Liver (tissue), 9 donors: Measurements from ENCODE around the gene PDZD2. TPM values are rescaled to one million over a fixed set of nuclear protein-coding genes. Genes with fewer than 3 reads are reported as not detected.
"Not testable (repeated sequence)": the region's sequence is repeated elsewhere in the genome, so short reads cannot be mapped to it uniquely, and the experiment has no call there.

ENCODE experiments used
- DNase-seq: peaks from one replicate; pipeline ENCODE4 v3.0.0-alpha.2; 2017; ENCODE audit warnings: low spot score
- H3K27ac ChIP-seq, 2 donors: one replicate each; pipeline ENCODE4 v1.7.0; 2013; ENCODE audit warnings: inconsistent platforms in 2 of 2, low read length in 2 of 2, control low read depth in 1 of 2, low read depth in 1 of 2, mild to moderate bottlenecking in 1 of 2
- H3K27me3 ChIP-seq, 4 donors: one replicate each; pipeline versions ENCODE4 v1.6.1 to v1.7.0; 2013; ENCODE audit warnings: low read length in 3 of 4, inconsistent platforms in 1 of 4, mild to moderate bottlenecking in 1 of 4, moderate library complexity in 1 of 4; ENCODE audit not compliant: control insufficient read depth in 4 of 4, insufficient read depth in 4 of 4
- H3K36me3 ChIP-seq, 4 donors: one replicate each; pipeline versions ENCODE4 v1.6.1 to v1.7.0; 2013; ENCODE audit warnings: low read length in 3 of 4, mild to moderate bottlenecking in 3 of 4, low read depth in 1 of 4, moderate library complexity in 1 of 4; ENCODE audit not compliant: control insufficient read depth in 4 of 4, insufficient read depth in 3 of 4
- H3K4me1 ChIP-seq, 4 donors: one replicate each; pipeline versions ENCODE4 v1.6.1 to v1.7.0; 2013; ENCODE audit warnings: low read length in 3 of 4, mild to moderate bottlenecking in 3 of 4, moderate library complexity in 1 of 4; ENCODE audit not compliant: control insufficient read depth in 4 of 4, insufficient read depth in 4 of 4
- H3K4me3 ChIP-seq, 3 donors: one replicate each; pipeline versions ENCODE4 v1.6.1 to v1.7.0; 2013; ENCODE audit warnings: low read length in 3 of 3, control low read depth in 1 of 3, low read depth in 1 of 3, mild to moderate bottlenecking in 1 of 3
- H3K9ac ChIP-seq, 2 donors: one replicate each; pipeline ENCODE4 v1.7.0; 2013; ENCODE audit warnings: low read length in 2 of 2, mild to moderate bottlenecking in 2 of 2, moderate library complexity in 2 of 2, control low read depth in 1 of 2, low read depth in 1 of 2
- H3K9me3 ChIP-seq, 4 donors: one replicate each; pipeline versions ENCODE4 v1.6.1 to v1.7.0; 2013; ENCODE audit warnings: low read length in 3 of 4; ENCODE audit not compliant: control insufficient read depth in 4 of 4
- EGR1 ChIP-seq, 2 donors: IDR thresholded peaks; 2 replicates each; pipeline ENCODE4 v1.6.1; 2016 to 2018; ENCODE audit warnings: antibody characterized with exemption in 2 of 2, low read depth in 2 of 2
- FOXA2 ChIP-seq: IDR thresholded peaks from 2 replicates; pipeline ENCODE4 v1.6.1; 2016; ENCODE audit warnings: antibody characterized with exemption
- GABPA ChIP-seq, 2 donors: IDR thresholded peaks in 1 of 2; conservative IDR thresholded peaks in 1 of 2; 2 replicates each; pipeline ENCODE4 v1.6.1; 2016; ENCODE audit warnings: antibody characterized with exemption in 2 of 2, mild to moderate bottlenecking in 1 of 2, moderate library complexity in 1 of 2
- HNF4A ChIP-seq, 2 donors: conservative IDR thresholded peaks; 2 replicates each; pipeline ENCODE4 v1.6.1; 2016; ENCODE audit warnings: antibody characterized with exemption in 2 of 2, mild to moderate bottlenecking in 2 of 2
- HNF4G ChIP-seq: IDR thresholded peaks from 2 replicates; pipeline ENCODE4 v1.6.1; 2016; ENCODE audit warnings: antibody characterized with exemption
- JUND ChIP-seq, 2 donors: IDR thresholded peaks; 2 replicates each; pipeline ENCODE4 v1.6.1; 2016; ENCODE audit warnings: antibody characterized with exemption in 2 of 2
- RAD21 ChIP-seq, 2 donors: IDR thresholded peaks; 2 replicates each; pipeline ENCODE4 v1.6.1; 2016; ENCODE audit warnings: antibody characterized with exemption in 2 of 2, mild to moderate bottlenecking in 2 of 2
- RXRA ChIP-seq, 2 donors: IDR thresholded peaks; 2 replicates each; pipeline ENCODE4 v1.6.1; 2017 to 2018; ENCODE audit warnings: antibody characterized with exemption in 2 of 2, mild to moderate bottlenecking in 1 of 2
- SP1 ChIP-seq: IDR thresholded peaks from 2 replicates; pipeline ENCODE4 v1.6.1; 2018; ENCODE audit warnings: antibody characterized with exemption, mild to moderate bottlenecking
- TAF1 ChIP-seq: conservative IDR thresholded peaks from 2 replicates; pipeline ENCODE4 v1.6.1; 2016; ENCODE audit warnings: antibody characterized with exemption, mild to moderate bottlenecking
- YY1 ChIP-seq: IDR thresholded peaks from 2 replicates; pipeline ENCODE4 v1.6.1; 2016; ENCODE audit warnings: antibody characterized with exemption, mild to moderate bottlenecking
- ZBTB33 ChIP-seq: IDR thresholded peaks from 2 replicates; pipeline ENCODE4 v1.6.1; 2016; ENCODE audit warnings: antibody characterized with exemption
- WGBS: extraction: QIAGEN DNeasy Blood & Tissue Kit; methylation state at CpG from one replicate; pipeline ENCODE4 v1.1.7; 2013; 5-methylcytosine and 5-hydroxymethylcytosine counted together
- polyA plus RNA-seq, 2 donors: library from polyadenylated mRNA; stranded (reverse) in 1 of 2; unstranded in 1 of 2; fragments of 200-250 nt in 1 of 2; fragments of >200 nt in 1 of 2; fragmentation: Nextera tagmentation in 1 of 2; extraction: Ambion mirVana in 1 of 2; gene quantifications; one replicate each; pipeline versions ENCODE4 v1.2.1 to v1.2.3, GENCODE V29; 2013 to 2015
- total RNA-seq, 2 donors: library from RNA; depleted of rRNA; stranded (reverse); fragments of >200 nt; gene quantifications; one replicate each; pipeline ENCODE4 v1.2.3, GENCODE V29; 2014
- TF ChIP-seq, protein P1 (sequence below): fragments of 150-350 bp; IDR thresholded peaks from 2 replicates; pipeline ENCODE4 v1.5.1; 2017; ENCODE audit warnings: improper control_type of control experiment, low read depth, low read length; ENCODE audit not compliant: missing input control
- TF ChIP-seq, protein P2 (sequence below): IDR thresholded peaks from 2 replicates; pipeline ENCODE4 v1.6.1; 2016; ENCODE audit warnings: antibody characterized with exemption
- donor health status: healthy.
- donor health status: healthy.
- donor health status: healthy.
- donor health status: healthy.
- donor health status: healthy.

PDZD2 gene
- total and polyA plus RNA-seq, 4 donors, result 0.27 to 1.1 (median 0.54) TPM

DNA sequence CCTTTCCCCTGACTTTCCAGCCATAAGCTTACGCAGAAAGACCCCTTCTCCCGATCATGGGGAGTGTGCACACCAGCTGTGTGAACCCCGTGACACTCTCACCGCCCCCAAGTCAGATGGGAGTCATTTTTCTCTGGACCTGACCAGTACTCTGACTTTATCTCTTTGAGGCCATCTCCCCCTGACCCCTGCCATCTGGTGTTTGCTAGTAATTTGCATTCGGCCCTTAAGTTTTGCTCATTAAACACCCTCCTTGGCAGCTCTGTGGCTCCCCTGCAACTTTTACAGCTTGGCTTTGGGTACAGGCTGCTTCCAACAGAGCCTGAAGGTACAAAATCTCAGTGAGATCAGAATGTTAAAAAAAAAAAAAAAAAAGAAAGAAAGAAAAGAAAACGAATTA lies 43.9 kb downstream of the PDZD2 start (continued):
- TF ChIP-seq, protein P1, sequence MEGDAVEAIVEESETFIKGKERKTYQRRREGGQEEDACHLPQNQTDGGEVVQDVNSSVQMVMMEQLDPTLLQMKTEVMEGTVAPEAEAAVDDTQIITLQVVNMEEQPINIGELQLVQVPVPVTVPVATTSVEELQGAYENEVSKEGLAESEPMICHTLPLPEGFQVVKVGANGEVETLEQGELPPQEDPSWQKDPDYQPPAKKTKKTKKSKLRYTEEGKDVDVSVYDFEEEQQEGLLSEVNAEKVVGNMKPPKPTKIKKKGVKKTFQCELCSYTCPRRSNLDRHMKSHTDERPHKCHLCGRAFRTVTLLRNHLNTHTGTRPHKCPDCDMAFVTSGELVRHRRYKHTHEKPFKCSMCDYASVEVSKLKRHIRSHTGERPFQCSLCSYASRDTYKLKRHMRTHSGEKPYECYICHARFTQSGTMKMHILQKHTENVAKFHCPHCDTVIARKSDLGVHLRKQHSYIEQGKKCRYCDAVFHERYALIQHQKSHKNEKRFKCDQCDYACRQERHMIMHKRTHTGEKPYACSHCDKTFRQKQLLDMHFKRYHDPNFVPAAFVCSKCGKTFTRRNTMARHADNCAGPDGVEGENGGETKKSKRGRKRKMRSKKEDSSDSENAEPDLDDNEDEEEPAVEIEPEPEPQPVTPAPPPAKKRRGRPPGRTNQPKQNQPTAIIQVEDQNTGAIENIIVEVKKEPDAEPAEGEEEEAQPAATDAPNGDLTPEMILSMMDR, result no peak
- TF ChIP-seq GABPA (IDR thresholded peaks at IDR 0.05 in 1 of 2, conservative IDR thresholded peaks at IDR 0.05 in 1 of 2) (no peak), HNF4G (no peak)

GRCh38 chr5:31688515-31689092 lies 49.7 kb downstream of the PDZD2 start:
- Histone ChIP-seq H3K4me1 (no peaks in the 10 kb centered on the region), H3K27me3 (no peaks in the 10 kb centered on the region), H3K36me3 (no peaks in the 10 kb centered on the region), H3K9ac (no peak overlapping the region), H3K27ac (no peak overlapping the region), H3K4me3 (no peak overlapping the region), H3K9me3 (no peaks in the 10 kb centered on the region)
- 57% methylated on average over 6 of the region's 6 CpGs for WGBS
- DNase-seq, result no peak
- TF ChIP-seq RAD21 (IDR thresholded peaks at IDR 0.05) (no peak), ZBTB33 (no peak), GABPA (IDR thresholded peaks at IDR 0.05 in 1 of 2, conservative IDR thresholded peaks at IDR 0.05 in 1 of 2) (no peak), HNF4G (no peak), EGR1 (IDR thresholded peaks at IDR 0.05; ENCODE audit: low read depth in 2 of 2) (no peak), YY1 (no peak), FOXA2 (no peak), JUND (IDR thresholded peaks at IDR 0.05) (no peak), RXRA (IDR thresholded peaks at IDR 0.05) (no peak), TAF1 (no peak), SP1 (no peak), HNF4A (conservative IDR thresholded peaks at IDR 0.05) (no peak)
- TF ChIP-seq, protein P1, result no peak
- TF ChIP-seq, protein P2, sequence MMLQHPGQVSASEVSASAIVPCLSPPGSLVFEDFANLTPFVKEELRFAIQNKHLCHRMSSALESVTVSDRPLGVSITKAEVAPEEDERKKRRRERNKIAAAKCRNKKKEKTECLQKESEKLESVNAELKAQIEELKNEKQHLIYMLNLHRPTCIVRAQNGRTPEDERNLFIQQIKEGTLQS, result no peak

- not testable (repeated sequence) for H3K9me3 ChIP-seq, H3K27ac ChIP-seq, H3K9ac ChIP-seq, H3K4me3 ChIP-seq, H3K27me3 ChIP-seq, DNase-seq, H3K4me1 ChIP-seq, H3K36me3 ChIP-seq
- 93% methylated on average over 6 of the region's 6 CpGs for WGBS
Observed at GRCh38 chr5:31691408-31691807, 52.5 kb downstream of the PDZD2 start.
